A549 treated with dexamethasone at 1 μM for 4 hours (cell line): Measurements from ENCODE around the gene BEGAIN. TPM values are rescaled to one million over a fixed set of nuclear protein-coding genes. Genes with fewer than 3 reads are reported as not detected.

Source experiments
- total RNA-seq: library from RNA; stranded (reverse); fragments of 200-300 nt; extraction: Qiagen RNA extraction; gene quantifications from 5 replicates; pipeline ENCODE4 v1.2.3, GENCODE V29; 2022

The BEGAIN gene
- 4.4 to 8.2 TPM (median 6.1 TPM) in 5 replicates for total RNA-seq

DNA sequence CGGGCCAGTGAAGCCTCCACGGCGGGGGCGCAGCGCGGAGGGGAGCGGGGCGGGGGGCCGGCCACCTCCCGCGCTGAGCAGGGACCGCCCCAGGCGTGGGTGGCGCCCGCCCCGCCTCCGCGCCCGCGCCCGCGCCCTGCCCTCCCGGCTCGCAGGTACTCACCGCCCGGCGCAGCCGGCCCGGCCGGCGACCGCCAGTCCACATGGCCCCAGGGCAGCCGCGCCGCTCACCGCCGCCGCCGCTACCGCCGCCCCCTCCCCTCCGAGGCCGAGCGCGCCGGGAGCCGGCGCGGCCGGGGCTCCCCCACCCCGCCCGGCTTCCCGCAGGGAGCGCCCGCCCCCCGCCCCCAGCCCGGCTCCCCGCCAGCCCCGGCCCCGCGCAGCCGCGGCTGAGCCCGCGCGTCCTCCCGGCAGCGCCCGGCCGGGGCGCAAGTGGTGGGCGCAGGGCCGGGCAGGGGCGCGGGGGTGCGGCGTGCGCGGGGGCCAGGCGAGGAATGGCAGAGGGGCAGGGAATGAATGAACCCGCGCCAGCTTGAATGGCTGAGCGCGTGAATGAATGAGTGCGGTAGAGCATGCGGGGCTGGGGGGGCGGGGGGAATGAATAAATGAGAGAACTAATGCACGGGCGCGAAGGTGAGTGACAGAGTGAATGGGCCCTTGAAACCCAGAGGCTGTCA is at the start of gene BEGAIN:
TSS of gene BEGAIN (minus strand) at position 332 of the 677 bp plus-strand sequence. CDS start at position 205, 127 bp downstream.

Other genes starting within 250 kb of the BEGAIN start
- 8.1 to 10.5 TPM (median 10.0 TPM) in 5 replicates for gene WDR25, start 210.9 kb downstream of the BEGAIN start, total RNA-seq
- gene DLK1, start 139.5 kb upstream of the BEGAIN start, total RNA-seq, result 0.16 to 0.36 TPM (median 0.31 TPM) in 5 replicates
- 22.8 to 60.4 TPM (median 42.3 TPM) in 5 replicates for gene MEG3, start 238.7 kb upstream of the BEGAIN start, total RNA-seq